Thoracic aorta (tissue), 2 donors: Measurements from ENCODE around the gene BMP8A. TPM values are rescaled to one million over a fixed set of nuclear protein-coding genes. Genes with fewer than 3 reads are reported as not detected.
"Not testable (repeated sequence)": the region's sequence is repeated elsewhere in the genome, so short reads cannot be mapped to it uniquely, and the experiment has no call there.

Experiments used
- ATAC-seq: fragments of 150-250 bp; one replicate; pipeline ENCODE4 v1.8.0; 2017; ENCODE audit warnings: low read depth; ENCODE audit not compliant: insufficient number of reproducible peaks, low FRiP score
- DNase-seq: peaks from one replicate; pipeline ENCODE4 v3.0.0-alpha.2; 2020; ENCODE audit warnings: low spot score
- H3K27ac ChIP-seq, 2 donors: fragments of 200-600 bp; sonication (generic); 1 replicate in 1 of 2; 2 replicates in 1 of 2; pipeline ENCODE4 v1.5.1; 2016; ENCODE audit warnings: mild to moderate bottlenecking in 2 of 2, moderate library complexity in 2 of 2
- H3K27me3 ChIP-seq: fragments of 200-600 bp; sonication (generic); replicated peaks from 2 replicates; pipeline ENCODE4 v1.6.0; 2016; ENCODE audit warnings: mild to moderate bottlenecking; ENCODE audit not compliant: insufficient read depth
- H3K36me3 ChIP-seq: fragments of 200-600 bp; sonication (generic); one replicate; pipeline ENCODE4 v1.5.1; 2016
- H3K4me1 ChIP-seq, 2 donors: fragments of 200-600 bp; sonication (generic); 1 replicate in 1 of 2; 2 replicates in 1 of 2; pipeline versions ENCODE4 v1.5.1 to v1.6.0; 2016; ENCODE audit warnings: low read depth in 2 of 2, mild to moderate bottlenecking in 1 of 2; ENCODE audit not compliant: control insufficient read depth in 1 of 2
- H3K4me3 ChIP-seq: fragments of 200-600 bp; sonication (generic); 2 replicates; pipeline ENCODE4 v1.5.1; 2016; ENCODE audit warnings: mild to moderate bottlenecking
- H3K9me3 ChIP-seq: fragments of 200-600 bp; sonication (generic); 2 replicates; pipeline ENCODE4 v1.5.1; 2016
- CTCF ChIP-seq: fragments of 200-600 bp; sonication (generic); IDR thresholded peaks from one replicate; pipeline ENCODE4 v1.5.1; 2019; ENCODE audit warnings: antibody characterized with exemption
- total RNA-seq, 2 donors: library from RNA; depleted of rRNA; stranded (reverse); fragments of >200 nt; gene quantifications; one replicate each; pipeline versions ENCODE4 v1.1.0 to v1.2.3, GENCODE V29; 2016

BMP8A gene
- total RNA-seq, 2 donors from 2014 or later: not detected

- DNase-seq (no peak), ATAC-seq (no peak)
- peaks cover 2 to 12% of the 10 kb centered on the region in 2 donors for H3K4me1 ChIP-seq
- H3K27ac ChIP-seq: no peak overlapping the region
- H3K36me3 ChIP-seq: peaks cover 23% of the 10 kb centered on the region
- no peak for TF ChIP-seq CTCF
- no peak overlapping the region for H3K4me3 ChIP-seq
- no peaks in the 10 kb centered on the region for H3K27me3 ChIP-seq
- no peaks in the 10 kb centered on the region for H3K9me3 ChIP-seq
Measured at GRCh38 chr1:39489567-39490239, 1.7 kb upstream of the BMP8A start.

GRCh38 chr1:39490596-39491145 lies 765 bp upstream of the BMP8A start:
- peaks cover 0 to 12% of the 10 kb centered on the region in 2 donors for H3K4me1 ChIP-seq
- no peaks in the 10 kb centered on the region for H3K9me3 ChIP-seq
- H3K36me3 ChIP-seq: peaks cover 14% of the 10 kb centered on the region
- H3K27me3 ChIP-seq: no peaks in the 10 kb centered on the region
- H3K27ac ChIP-seq: no peak overlapping the region
- H3K4me3 ChIP-seq: peak overlapping the region; percentile 75
- TF ChIP-seq CTCF: no peak
- ATAC-seq (no peak), DNase-seq (no peak)

GRCh38 chr1:39492118-39493042 lies 944 bp downstream of the BMP8A start:
- DNase-seq, H3K27ac ChIP-seq, H3K27me3 ChIP-seq, H3K36me3 ChIP-seq, H3K9me3 ChIP-seq, H3K4me3 ChIP-seq: not testable (repeated sequence)
- ATAC-seq: peak; percentile 3
- H3K4me1 ChIP-seq: peaks cover 0 to 12% of the 10 kb centered on the region in 2 donors

- not testable (repeated sequence) for H3K4me3 ChIP-seq, ATAC-seq, H3K9me3 ChIP-seq, H3K36me3 ChIP-seq, H3K27ac ChIP-seq, H3K27me3 ChIP-seq, DNase-seq
- H3K4me1 ChIP-seq: peaks cover 0 to 12% of the 10 kb centered on the region in 2 donors
Measured at GRCh38 chr1:39493043-39493810, 1.8 kb downstream of the BMP8A start.

- no peak for TF ChIP-seq CTCF
- Histone ChIP-seq H3K36me3 (no peaks in the 10 kb centered on the region), H3K4me1 (peaks cover 0 to 12% of the 10 kb centered on the region in 2 donors), H3K4me3 (no peak overlapping the region), H3K27ac (no peak overlapping the region), H3K27me3 (no peaks in the 10 kb centered on the region), H3K9me3 (no peaks in the 10 kb centered on the region)
- ATAC-seq: no peak
- DNase-seq: no peak
Measured at GRCh38 chr1:39494671-39495410, 3.4 kb downstream of the BMP8A start.

GRCh38 chr1:39496520-39496919 lies 5.1 kb downstream of the BMP8A start:
- not testable (repeated sequence) for ATAC-seq, DNase-seq, H3K9me3 ChIP-seq, H3K4me1 ChIP-seq, H3K27me3 ChIP-seq, H3K4me3 ChIP-seq, H3K27ac ChIP-seq, H3K36me3 ChIP-seq
